GM13977 (cell line): ENCODE measurements around the gene ZNF341.

ENCODE experiments used
- DNase-seq: peaks from one replicate; pipeline ENCODE4 v3.0.0; 2012; ENCODE audit warnings: low spot score
- in situ Hi-C: fragments of 300-500 bp; cut with MboI; formaldehyde crosslinking; loops from one replicate; pipeline ENCODE4 v1.12.0; 2022; ENCODE audit warnings: low sequenced_read_pairs, low pct_unique_long_range_greater_than_20kb, mixed read lengths, inconsistent platforms; ENCODE audit not compliant: unreplicated experiment
- TF ChIP-seq, protein P1 (sequence below): IDR thresholded peaks from 2 replicates; pipeline ENCODE4 v1.5.1; 2012; ENCODE audit warnings: mild to moderate bottlenecking, control low read depth; ENCODE audit not compliant: insufficient read depth; ENCODE audit errors: extremely low read depth, missing control alignments

Gene ZNF341

DNA sequence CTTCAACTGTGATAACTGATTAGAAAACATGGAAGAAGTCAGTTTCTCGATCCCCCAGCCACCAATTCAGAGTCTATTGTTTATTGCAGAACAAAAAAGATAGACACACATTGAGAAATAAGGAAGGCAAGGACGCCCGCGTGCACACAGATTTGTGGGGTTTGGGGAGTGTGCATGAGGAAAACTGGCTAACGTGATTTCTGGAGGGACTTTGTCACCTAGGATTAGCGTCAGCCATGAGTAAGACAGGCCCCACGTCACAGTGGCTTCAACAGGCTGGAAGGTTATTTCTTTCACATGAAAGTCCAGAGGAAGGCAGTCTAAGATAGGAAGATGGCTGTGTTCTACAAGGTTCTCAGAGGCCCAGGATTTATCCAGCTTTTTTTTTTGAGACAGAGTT is 7.7 kb downstream of the ZNF341 start:
- TF ChIP-seq, protein P1, sequence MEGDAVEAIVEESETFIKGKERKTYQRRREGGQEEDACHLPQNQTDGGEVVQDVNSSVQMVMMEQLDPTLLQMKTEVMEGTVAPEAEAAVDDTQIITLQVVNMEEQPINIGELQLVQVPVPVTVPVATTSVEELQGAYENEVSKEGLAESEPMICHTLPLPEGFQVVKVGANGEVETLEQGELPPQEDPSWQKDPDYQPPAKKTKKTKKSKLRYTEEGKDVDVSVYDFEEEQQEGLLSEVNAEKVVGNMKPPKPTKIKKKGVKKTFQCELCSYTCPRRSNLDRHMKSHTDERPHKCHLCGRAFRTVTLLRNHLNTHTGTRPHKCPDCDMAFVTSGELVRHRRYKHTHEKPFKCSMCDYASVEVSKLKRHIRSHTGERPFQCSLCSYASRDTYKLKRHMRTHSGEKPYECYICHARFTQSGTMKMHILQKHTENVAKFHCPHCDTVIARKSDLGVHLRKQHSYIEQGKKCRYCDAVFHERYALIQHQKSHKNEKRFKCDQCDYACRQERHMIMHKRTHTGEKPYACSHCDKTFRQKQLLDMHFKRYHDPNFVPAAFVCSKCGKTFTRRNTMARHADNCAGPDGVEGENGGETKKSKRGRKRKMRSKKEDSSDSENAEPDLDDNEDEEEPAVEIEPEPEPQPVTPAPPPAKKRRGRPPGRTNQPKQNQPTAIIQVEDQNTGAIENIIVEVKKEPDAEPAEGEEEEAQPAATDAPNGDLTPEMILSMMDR = no peak
- no peak for DNase-seq
- in situ Hi-C loops = no loop called here

GRCh38 chr20:33740189-33740588 is 8.4 kb downstream of the ZNF341 start:
- in situ Hi-C loops = no loop called here
- TF ChIP-seq, protein P1 = no peak

GRCh38 chr20:33744181-33744580 is 12.4 kb downstream of the ZNF341 start:
- TF ChIP-seq, protein P1 = no peak
- in situ Hi-C loops = no loop called here
- DNase-seq = no peak

More at GRCh38 chr20:33740189-33740588, 8.4 kb downstream of the ZNF341 start:
- no peak for DNase-seq

- no peak for DNase-seq
- TF ChIP-seq, protein P1 = no peak
- in situ Hi-C loops = no loop called here
Observed at GRCh38 chr20:33744773-33745385, 13.1 kb downstream of the ZNF341 start.

DNA sequence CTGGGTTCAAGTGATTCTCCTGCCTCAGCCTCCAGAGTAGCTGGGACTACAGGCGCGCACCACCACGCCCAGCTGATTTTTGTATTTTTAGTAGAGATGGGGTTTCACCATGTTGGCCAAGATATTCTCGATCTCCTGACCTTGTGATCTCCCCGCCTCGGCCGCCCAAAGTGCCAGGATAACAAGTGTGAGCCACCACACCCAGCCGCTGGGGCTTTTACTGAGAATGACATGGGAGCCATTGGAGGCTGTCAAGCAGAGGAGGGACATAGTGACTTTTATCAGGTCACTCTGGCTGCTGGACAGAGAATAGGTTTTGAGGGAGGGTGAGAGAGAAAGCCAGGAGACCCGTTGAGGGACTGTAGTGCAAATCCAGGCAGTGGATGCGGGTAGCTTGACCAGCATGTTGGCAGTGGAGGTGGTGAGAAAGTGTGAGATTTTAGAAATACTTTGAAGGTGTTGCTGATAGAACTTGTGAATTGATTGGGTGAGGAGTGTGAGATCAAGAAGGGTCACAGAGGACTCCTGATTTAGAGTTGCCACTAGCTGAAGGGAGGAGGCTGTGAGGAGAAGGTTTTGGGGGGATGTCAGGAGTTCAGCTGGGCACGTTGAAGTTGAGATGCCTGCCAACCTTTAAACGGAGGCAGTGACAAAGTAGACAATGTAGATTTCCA is 14.7 kb downstream of the ZNF341 start:
- TF ChIP-seq, protein P1 = no peak
- in situ Hi-C loops = no loop called here
- no peak for DNase-seq

- TF ChIP-seq, protein P1 = no peak
- DNase-seq = no peak
- in situ Hi-C loops = no loop called here
Observed at GRCh38 chr20:33751775-33752174, 20.0 kb downstream of the ZNF341 start.
